ENCODE measurements around the gene ANKMY1. TPM values are rescaled to one million over a fixed set of nuclear protein-coding genes. Genes with fewer than 3 reads are reported as not detected.

Gene ANKMY1
- total and polyA plus RNA-seq, 12 donors = 1.9 to 15.6 (median 5.3) TPM

GRCh38 chr2:240445961-240446663 lies 111.7 kb downstream of the ANKMY1 start:
- H3K4me3 ChIP-seq = no peak overlapping the region
- no peaks in the 10 kb centered on the region for H3K9me3 ChIP-seq
- H3K27ac ChIP-seq = no peak overlapping the region
- intact Hi-C loops (cut with DNase I) = no loop called here
- no peak for ATAC-seq
- peaks cover 0 to 16% (median 8%) of the 10 kb centered on the region in 7 donors for H3K27me3 ChIP-seq
- no peak for TF ChIP-seq CTCF (IDR thresholded peaks at IDR 0.05)
- WGBS, 2 donors = 77 to 80% methylated on average over 24 of the region's 24 CpGs
- H3K36me3 ChIP-seq = peaks cover 0 to 5% (median 0%) of the 10 kb centered on the region in 9 donors
- peak in 1 of 2 donors; percentile 4 for DNase-seq
- peaks cover 6 to 64% (median 37%) of the 10 kb centered on the region in 9 donors for H3K4me1 ChIP-seq

GRCh38 chr2:240444464-240444863 lies 113.3 kb downstream of the ANKMY1 start:
- intact Hi-C loops (cut with DNase I) = no loop called here
- DNase-seq = no peak

GRCh38 chr2:240443891-240444301 lies 113.9 kb downstream of the ANKMY1 start:
- Histone ChIP-seq H3K4me3 (no peak overlapping the region), H3K36me3 (peaks cover 0 to 5% (median 0%) of the 10 kb centered on the region in 9 donors), H3K9me3 (no peaks in the 10 kb centered on the region), H3K27me3 (peaks cover 0 to 10% (median 0%) of the 10 kb centered on the region in 7 donors), H3K27ac (peak overlapping the region in 1 of 10 donors; percentile 31), H3K4me1 (peaks cover 1 to 65% (median 22%) of the 10 kb centered on the region in 9 donors)
- ATAC-seq (peak; percentile 14 to 50 (median 18)), DNase-seq (peak in 1 of 2 donors; percentile 19)
- intact Hi-C loops (cut with DNase I) = no loop called here
- 43 to 56% methylated on average over 17 of the region's 17 CpGs for WGBS, 2 donors
- TF ChIP-seq CTCF (IDR thresholded peaks at IDR 0.05) = no peak

More at GRCh38 chr2:240444464-240444863, 113.3 kb downstream of the ANKMY1 start:
- TF ChIP-seq CTCF (IDR thresholded peaks at IDR 0.05) = no peak
- ATAC-seq = no peak
- Histone ChIP-seq H3K27ac (no peak overlapping the region), H3K9me3 (no peaks in the 10 kb centered on the region), H3K4me1 (peaks cover 0 to 60% (median 21%) of the 10 kb centered on the region in 9 donors), H3K4me3 (no peak overlapping the region), H3K36me3 (peaks cover 0 to 5% (median 0%) of the 10 kb centered on the region in 9 donors), H3K27me3 (peaks cover 0 to 9% (median 0%) of the 10 kb centered on the region in 7 donors)
- 87 to 93% methylated on average over 16 of the region's 16 CpGs for WGBS, 2 donors

- peaks cover 0 to 5% (median 0%) of the 10 kb centered on the region in 9 donors for H3K36me3 ChIP-seq
- intact Hi-C loops (cut with DNase I) = no loop called here
- WGBS, 2 donors = 80 to 87% methylated on average over 25 of the region's 25 CpGs
- peaks cover 6 to 67% (median 30%) of the 10 kb centered on the region in 9 donors for H3K4me1 ChIP-seq
- no peak overlapping the region for H3K4me3 ChIP-seq
- H3K27ac ChIP-seq = no peak overlapping the region
- TF ChIP-seq CTCF (IDR thresholded peaks at IDR 0.05) = no peak
- DNase-seq = peak in 1 of 2 donors; percentile 14
- peaks cover 0 to 11% (median 3%) of the 10 kb centered on the region in 7 donors for H3K27me3 ChIP-seq
- H3K9me3 ChIP-seq = no peaks in the 10 kb centered on the region
- no peak for ATAC-seq
Observed at GRCh38 chr2:240442891-240443715, 114.7 kb downstream of the ANKMY1 start.
